ENCODE measurements around the gene ZNF107.

The ZNF107 gene

GRCh38 chr7:64665980-64666662 lies at the start of gene ZNF107:
Gene ZNF107, plus strand, starts transcription at chr7:64666133. Its CDS starts 150 bp downstream, at chr7:64666283.
- peak; percentile 79 for DNase-seq (ENCODE audit: low read depth)

GRCh38 chr7:64618785-64619456 lies 47.0 kb upstream of the ZNF107 start:
- no peak for DNase-seq (ENCODE audit: low read depth)

GRCh38 chr7:64619705-64620104 lies 46.2 kb upstream of the ZNF107 start:
- DNase-seq (ENCODE audit: low read depth) = no peak

GRCh38 chr7:64621656-64622055 lies 44.3 kb upstream of the ZNF107 start:
- no peak for DNase-seq (ENCODE audit: low read depth)

- DNase-seq (ENCODE audit: low read depth) = no peak
Observed at GRCh38 chr7:64625114-64626082, 40.5 kb upstream of the ZNF107 start.

GRCh38 chr7:64626083-64626469 lies 39.9 kb upstream of the ZNF107 start:
- DNase-seq (ENCODE audit: low read depth) = no peak

GRCh38 chr7:64626557-64626956 lies 39.4 kb upstream of the ZNF107 start:
- DNase-seq (ENCODE audit: low read depth) = no peak

GRCh38 chr7:64628192-64628591 lies 37.7 kb upstream of the ZNF107 start:
- DNase-seq (ENCODE audit: low read depth) = no peak

GRCh38 chr7:64628721-64629120 lies 37.2 kb upstream of the ZNF107 start:
- DNase-seq (ENCODE audit: low read depth) = no peak

- no peak for DNase-seq (ENCODE audit: low read depth)
Observed at GRCh38 chr7:64630496-64630895, 35.4 kb upstream of the ZNF107 start.

- DNase-seq (ENCODE audit: low read depth) = no peak
Observed at GRCh38 chr7:64632029-64632428, 33.9 kb upstream of the ZNF107 start.

GRCh38 chr7:64633401-64633800 lies 32.5 kb upstream of the ZNF107 start:
- no peak for DNase-seq (ENCODE audit: low read depth)

GRCh38 chr7:64634406-64635062 lies 31.4 kb upstream of the ZNF107 start:
- no peak for DNase-seq (ENCODE audit: low read depth)

- no peak for DNase-seq (ENCODE audit: low read depth)
Observed at GRCh38 chr7:64636386-64636785, 29.5 kb upstream of the ZNF107 start.

- DNase-seq (ENCODE audit: low read depth) = no peak
Observed at GRCh38 chr7:64637521-64638445, 28.1 kb upstream of the ZNF107 start.

GRCh38 chr7:64638822-64639221 lies 27.1 kb upstream of the ZNF107 start:
- no peak for DNase-seq (ENCODE audit: low read depth)

GRCh38 chr7:64639267-64640001 lies 26.5 kb upstream of the ZNF107 start:
- DNase-seq (ENCODE audit: low read depth) = no peak

GRCh38 chr7:64640504-64640903 lies 25.4 kb upstream of the ZNF107 start:
- no peak for DNase-seq (ENCODE audit: low read depth)

GRCh38 chr7:64642046-64642445 lies 23.9 kb upstream of the ZNF107 start:
- DNase-seq (ENCODE audit: low read depth) = no peak

- no peak for DNase-seq (ENCODE audit: low read depth)
Observed at GRCh38 chr7:64642875-64643274, 23.1 kb upstream of the ZNF107 start.

Measured in GM04503 (cell line).